Ascending aorta (tissue), 2 donors: ENCODE measurements around the gene RFX2. TPM values are rescaled to one million over a fixed set of nuclear protein-coding genes. Genes with fewer than 3 reads are reported as not detected.

ENCODE experiments used
- DNase-seq, 2 donors: peaks; one replicate each; pipeline ENCODE4 v3.0.0-alpha.2; 2019; ENCODE audit warnings: low spot score in 2 of 2
- H3K27ac ChIP-seq, 2 donors: fragments of 200-600 bp; sonication (generic); one replicate each; pipeline ENCODE4 v1.5.1; 2016 to 2017; ENCODE audit warnings: mild to moderate bottlenecking in 1 of 2
- H3K27me3 ChIP-seq: fragments of 200-600 bp; sonication (generic); one replicate; pipeline ENCODE4 v1.5.1; 2017
- H3K36me3 ChIP-seq, 2 donors: fragments of 200-600 bp; sonication (generic); one replicate each; pipeline ENCODE4 v1.5.1; 2016
- H3K4me1 ChIP-seq, 2 donors: fragments of 200-600 bp; sonication (generic); one replicate each; pipeline ENCODE4 v1.5.1; 2016 to 2017; ENCODE audit warnings: mild to moderate bottlenecking in 1 of 2
- H3K4me3 ChIP-seq, 2 donors: fragments of 200-600 bp; sonication (generic); one replicate each; pipeline ENCODE4 v1.5.1; 2016 to 2017; ENCODE audit warnings: mild to moderate bottlenecking in 1 of 2
- H3K9me3 ChIP-seq, 2 donors: fragments of 200-600 bp; sonication (generic); one replicate each; pipeline ENCODE4 v1.5.1; 2016
- intact Hi-C: fragments of 100-400 bp; cut with DNase I; formaldehyde crosslinking; loops from one replicate; pipeline ENCODE4 v1.15.1; 2023
- total RNA-seq: library from RNA; depleted of rRNA; stranded (reverse); fragments of >200 nt; gene quantifications from one replicate; pipeline ENCODE4 v1.1.0, GENCODE V29; 2016
- TF ChIP-seq, protein P1 (sequence below), 3 experiments: fragments of 200-600 bp in 2 of 3; fragments of 450-650 bp in 1 of 3; sonication (generic) in 2 of 3; IDR thresholded peaks; one replicate each; pipeline ENCODE4 v1.5.1; 2016 to 2019; ENCODE audit warnings: antibody characterized with exemption in 3 of 3, mild to moderate bottlenecking in 1 of 3, moderate library complexity in 1 of 3

Gene RFX2
- total RNA-seq, 1 donor from 2014 or later: 107 TPM

DNA sequence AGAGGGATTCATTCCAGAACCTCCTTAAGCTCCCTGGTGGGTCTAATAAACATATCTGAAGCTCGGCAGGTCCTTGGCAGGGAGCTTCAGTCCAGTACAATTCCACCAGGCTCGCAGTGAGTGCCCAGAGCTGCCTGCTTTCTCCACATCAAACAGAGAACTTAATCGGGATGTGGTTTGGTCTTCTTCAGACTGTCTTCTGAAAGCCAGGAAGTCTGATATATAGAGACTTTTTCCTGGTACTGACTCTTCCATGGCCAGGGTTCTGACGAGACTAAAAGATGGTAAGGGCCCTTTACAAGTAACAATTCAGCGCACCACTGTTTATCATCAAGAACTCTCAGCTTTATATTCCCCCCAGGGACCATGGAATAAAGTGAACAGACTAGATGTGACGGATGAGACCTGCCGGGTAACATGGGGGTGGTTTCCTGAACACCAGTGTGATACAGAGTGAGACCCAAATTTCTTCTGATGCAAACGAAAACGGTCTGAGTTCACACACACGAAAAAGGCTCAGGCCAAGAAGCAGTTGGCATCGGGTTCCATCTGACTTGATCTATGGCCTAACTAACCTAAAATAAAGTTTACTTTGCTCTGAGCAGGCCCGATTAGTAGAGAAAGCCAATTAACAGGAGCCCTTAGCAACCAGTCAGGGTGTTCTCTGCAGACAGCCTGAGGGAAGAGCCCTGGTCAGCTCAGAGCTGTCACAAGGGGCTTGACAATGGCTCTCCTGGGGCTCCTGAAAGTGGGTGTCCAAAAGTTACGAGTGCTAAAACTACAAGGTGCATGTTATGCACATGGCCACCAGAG is 161.3 kb downstream of the RFX2 start:
- Histone ChIP-seq H3K27ac (peak overlapping the region in 1 of 2 donors; percentile 11), H3K4me1 (peaks cover 13 to 39% of the 10 kb centered on the region in 2 donors)
- no peak for DNase-seq

DNA sequence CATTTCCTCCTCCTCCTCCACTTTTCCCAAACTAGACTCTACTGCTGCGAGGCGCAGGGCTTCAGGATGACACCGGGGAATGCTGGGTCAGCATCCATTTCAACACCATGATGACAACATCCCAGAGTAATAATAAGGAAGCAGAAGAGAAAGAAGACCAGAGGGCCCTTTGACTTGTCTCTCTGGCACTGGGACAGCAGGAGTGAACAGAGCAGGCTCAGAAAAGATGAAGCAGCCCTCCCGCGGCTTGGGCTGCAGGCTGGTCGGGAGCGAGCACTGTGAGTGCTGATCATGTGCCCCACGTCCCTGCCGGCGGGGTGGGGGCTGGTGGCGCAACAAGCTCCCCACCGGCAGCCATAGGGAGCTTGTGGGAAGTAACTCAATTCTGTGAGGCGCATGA is 162.9 kb downstream of the RFX2 start:
- DNase-seq: peak; percentile 47 to 79
- TF ChIP-seq, protein P1, sequence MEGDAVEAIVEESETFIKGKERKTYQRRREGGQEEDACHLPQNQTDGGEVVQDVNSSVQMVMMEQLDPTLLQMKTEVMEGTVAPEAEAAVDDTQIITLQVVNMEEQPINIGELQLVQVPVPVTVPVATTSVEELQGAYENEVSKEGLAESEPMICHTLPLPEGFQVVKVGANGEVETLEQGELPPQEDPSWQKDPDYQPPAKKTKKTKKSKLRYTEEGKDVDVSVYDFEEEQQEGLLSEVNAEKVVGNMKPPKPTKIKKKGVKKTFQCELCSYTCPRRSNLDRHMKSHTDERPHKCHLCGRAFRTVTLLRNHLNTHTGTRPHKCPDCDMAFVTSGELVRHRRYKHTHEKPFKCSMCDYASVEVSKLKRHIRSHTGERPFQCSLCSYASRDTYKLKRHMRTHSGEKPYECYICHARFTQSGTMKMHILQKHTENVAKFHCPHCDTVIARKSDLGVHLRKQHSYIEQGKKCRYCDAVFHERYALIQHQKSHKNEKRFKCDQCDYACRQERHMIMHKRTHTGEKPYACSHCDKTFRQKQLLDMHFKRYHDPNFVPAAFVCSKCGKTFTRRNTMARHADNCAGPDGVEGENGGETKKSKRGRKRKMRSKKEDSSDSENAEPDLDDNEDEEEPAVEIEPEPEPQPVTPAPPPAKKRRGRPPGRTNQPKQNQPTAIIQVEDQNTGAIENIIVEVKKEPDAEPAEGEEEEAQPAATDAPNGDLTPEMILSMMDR (IDR thresholded peaks at IDR 0.05): no peak
- intact Hi-C loops: no loop called here
- Histone ChIP-seq H3K36me3 (peaks cover 0 to 4% of the 10 kb centered on the region in 2 donors), H3K27me3 (no peaks in the 10 kb centered on the region), H3K4me3 (no peak overlapping the region), H3K27ac (peak overlapping the region in 1 of 2 donors; percentile 24), H3K4me1 (peaks cover under 1 to 24% of the 10 kb centered on the region in 2 donors), H3K9me3 (no peaks in the 10 kb centered on the region)

More for the DNA sequence above, 161.3 kb downstream of the RFX2 start:
- no peaks in the 10 kb centered on the region for H3K27me3 ChIP-seq
- TF ChIP-seq, protein P1 (IDR thresholded peaks at IDR 0.05): no peak
- no peak overlapping the region for H3K4me3 ChIP-seq
- no peaks in the 10 kb centered on the region for H3K9me3 ChIP-seq
- intact Hi-C loops: no loop called here
- peaks cover 0 to 4% of the 10 kb centered on the region in 2 donors for H3K36me3 ChIP-seq

DNA sequence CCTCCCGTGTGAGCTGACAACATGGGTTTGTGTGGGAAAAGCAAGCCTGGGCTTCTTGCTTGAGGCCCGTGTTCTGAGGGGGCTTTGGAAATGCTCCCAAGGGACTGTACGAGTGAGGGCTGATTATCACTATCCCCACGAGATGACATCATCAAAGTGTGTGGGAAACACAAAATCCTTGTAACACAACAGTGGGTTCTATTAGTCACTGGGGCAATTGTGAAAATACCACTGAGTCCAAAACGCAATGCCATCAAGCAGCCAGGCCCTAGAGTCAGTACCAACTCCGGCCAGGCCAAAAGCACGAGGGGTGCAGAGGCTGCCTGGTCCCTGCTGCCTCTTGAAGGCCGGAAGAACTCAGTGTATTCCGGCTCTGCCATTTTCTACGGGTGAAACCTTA is 166.7 kb downstream of the RFX2 start:
- intact Hi-C loops: no loop called here
- TF ChIP-seq, protein P1 (IDR thresholded peaks at IDR 0.05): no peak
- DNase-seq: no peak
- H3K27ac ChIP-seq: no peak overlapping the region
- H3K4me1 ChIP-seq: peaks cover 0 to 8% of the 10 kb centered on the region in 2 donors
- H3K36me3 ChIP-seq: peaks cover 22 to 29% of the 10 kb centered on the region in 2 donors
- H3K27me3 ChIP-seq: no peaks in the 10 kb centered on the region
- H3K4me3 ChIP-seq: no peak overlapping the region
- H3K9me3 ChIP-seq: no peaks in the 10 kb centered on the region

Other genes starting within 250 kb of the RFX2 start
- not detected for gene FUT5, start 240.0 kb downstream of the RFX2 start, total RNA-seq
- 205 TPM for gene NDUFA11, start 206.7 kb downstream of the RFX2 start, total RNA-seq
- gene VMAC, start 205.6 kb downstream of the RFX2 start, total RNA-seq: 15.2 TPM
- gene CAPS, start 196.2 kb downstream of the RFX2 start, total RNA-seq: 8.1 TPM
- 48.0 TPM for gene RANBP3, start 132.4 kb downstream of the RFX2 start, total RNA-seq
- gene ACSBG2, start 25.2 kb upstream of the RFX2 start, total RNA-seq: not detected
- gene MLLT1, start 169.5 kb upstream of the RFX2 start, total RNA-seq: 34.5 TPM
- not detected for gene ACER1, start 223.1 kb upstream of the RFX2 start, total RNA-seq